GM12865 (cell line): ENCODE data around the gene INAVA.

Source experiments
- DNase-seq: peaks from one replicate; pipeline ENCODE4 v3.0.0; 2010; ENCODE audit warnings: low read depth
- H3K4me3 ChIP-seq: 2 replicates; pipeline ENCODE4 v1.5.1; 2011; ENCODE audit warnings: mild to moderate bottlenecking, low read depth, low read length, control low read depth
- CTCF ChIP-seq: IDR thresholded peaks from 2 replicates; pipeline ENCODE4 v1.5.1; 2011; ENCODE audit warnings: low read length, control low read depth, low read depth, inconsistent platforms; ENCODE audit not compliant: insufficient read depth; ENCODE audit errors: missing control alignments

The INAVA gene

GRCh38 chr1:200886594-200886993, 8.1 kb upstream of the INAVA start:
- DNase-seq: no peak
- H3K4me3 ChIP-seq: no peak overlapping the region
- no peak for TF ChIP-seq CTCF

- TF ChIP-seq CTCF: no peak
- DNase-seq: no peak
- no peak overlapping the region; the same call in 1 of the 2 replicates for H3K4me3 ChIP-seq
Observed at GRCh38 chr1:200887036-200887435, 7.7 kb upstream of the INAVA start.

- no peak for TF ChIP-seq CTCF
- DNase-seq: no peak
- H3K4me3 ChIP-seq: peak overlapping the region; percentile 34
Observed at GRCh38 chr1:200887772-200888348, 6.8 kb upstream of the INAVA start.

- peak overlapping the region; percentile 34 for H3K4me3 ChIP-seq
- peak; percentile 95 for DNase-seq
- TF ChIP-seq CTCF: no peak
Observed at GRCh38 chr1:200888349-200888838, 6.3 kb upstream of the INAVA start.

GRCh38 chr1:200889571-200889970, 5.1 kb upstream of the INAVA start:
- no peak overlapping the region for H3K4me3 ChIP-seq
- peak; percentile 38 for DNase-seq
- TF ChIP-seq CTCF: no peak

GRCh38 chr1:200890027-200890426, 4.7 kb upstream of the INAVA start:
- DNase-seq: no peak
- no peak for TF ChIP-seq CTCF
- H3K4me3 ChIP-seq: no peak overlapping the region
